Subcutaneous adipose tissue (tissue), 4 donors: ENCODE results near the gene AUNIP. TPM values are rescaled to one million over a fixed set of nuclear protein-coding genes. Genes with fewer than 3 reads are reported as not detected.

ENCODE experiments used
- CTCF ChIP-seq: fragments of 450-650 bp; IDR thresholded peaks from one replicate; pipeline ENCODE4 v1.5.1; 2016; ENCODE audit warnings: low read depth, mild to moderate bottlenecking, control low read depth, antibody characterized with exemption, moderate library complexity
- total RNA-seq, 4 donors: library from RNA; depleted of rRNA; stranded (reverse); fragments of >200 nt; gene quantifications; one replicate each; pipeline ENCODE4 v1.1.0, GENCODE V29; 2016

Gene AUNIP
- total RNA-seq, 4 donors from 2014 or later = 1.9 TPM; not detected in 3

- TF ChIP-seq CTCF = no peak
Observed at GRCh38 chr1:25875856-25876692, 16.8 kb upstream of the AUNIP start.

GRCh38 chr1:25875154-25875855, 16.0 kb upstream of the AUNIP start, which contains the start of gene PAQR7:
Gene PAQR7, minus strand, starts transcription at chr1:25875708. Its CDS starts 11,869 bp downstream, at chr1:25863839.
- TF ChIP-seq CTCF = no peak

- TF ChIP-seq CTCF = no peak
Observed at GRCh38 chr1:25874635-25875153, 15.4 kb upstream of the AUNIP start.

GRCh38 chr1:25874209-25874608, 15.0 kb upstream of the AUNIP start:
- TF ChIP-seq CTCF = no peak

- no peak for TF ChIP-seq CTCF
Observed at GRCh38 chr1:25873120-25873519, 13.9 kb upstream of the AUNIP start.

- TF ChIP-seq CTCF = no peak
Observed at GRCh38 chr1:25872713-25873112, 13.5 kb upstream of the AUNIP start.
